ENCODE measurements around the gene SPOCK1. TPM values are rescaled to one million over a fixed set of nuclear protein-coding genes. Genes with fewer than 3 reads are reported as not detected.

SPOCK1 gene
- total and polyA plus RNA-seq, 4 donors: 0.07 to 0.18 (median 0.17) TPM; not detected in 1

- Histone ChIP-seq H3K4me1 (ENCODE audit: control insufficient read depth in 4 of 4, insufficient read depth in 4 of 4, low read length in 3 of 4) (no peaks in the 10 kb centered on the region), H3K4me3 (ENCODE audit: low read depth in 1 of 3, low read length in 3 of 3) (no peak overlapping the region), H3K27me3 (ENCODE audit: control insufficient read depth in 4 of 4, insufficient read depth in 4 of 4, low read length in 3 of 4) (peaks cover 0 to 4% (median 0%) of the 10 kb centered on the region in 4 donors), H3K9me3 (ENCODE audit: control insufficient read depth in 4 of 4, low read length in 3 of 4) (no peaks in the 10 kb centered on the region), H3K27ac (ENCODE audit: low read depth in 1 of 2, low read length in 2 of 2) (no peak overlapping the region), H3K9ac (ENCODE audit: low read depth in 1 of 2, low read length in 2 of 2) (no peak overlapping the region), H3K36me3 (ENCODE audit: control insufficient read depth in 4 of 4, insufficient read depth in 3 of 4, low read depth in 1 of 4, low read length in 3 of 4) (no peaks in the 10 kb centered on the region)
- no peak for DNase-seq (ENCODE audit: low spot score)
- TF ChIP-seq, protein P1, sequence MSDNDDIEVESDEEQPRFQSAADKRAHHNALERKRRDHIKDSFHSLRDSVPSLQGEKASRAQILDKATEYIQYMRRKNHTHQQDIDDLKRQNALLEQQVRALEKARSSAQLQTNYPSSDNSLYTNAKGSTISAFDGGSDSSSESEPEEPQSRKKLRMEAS (IDR thresholded peaks at IDR 0.05): no peak
- TF ChIP-seq HNF4G (IDR thresholded peaks at IDR 0.05): no peak
- no peak for TF ChIP-seq CTCF (IDR thresholded peaks at IDR 0.05; ENCODE audit: low read depth, low read length, missing input control)
- TF ChIP-seq SP1 (IDR thresholded peaks at IDR 0.05): no peak
- TF ChIP-seq JUND (IDR thresholded peaks at IDR 0.05): no peak
- TF ChIP-seq FOXA1 (IDR thresholded peaks at IDR 0.05): no peak
- TF ChIP-seq RAD21 (IDR thresholded peaks at IDR 0.05): no peak
- TF ChIP-seq TAF1 (conservative IDR thresholded peaks at IDR 0.05): no peak
- TF ChIP-seq FOXA2 (IDR thresholded peaks at IDR 0.05): no peak
- no peak for TF ChIP-seq HNF4A (conservative IDR thresholded peaks at IDR 0.05)
- no peak for TF ChIP-seq YY1 (IDR thresholded peaks at IDR 0.05)
- WGBS: 55% methylated on average over 3 of the region's 3 CpGs
Observed at GRCh38 chr5:137264041-137264440, 235.1 kb downstream of the SPOCK1 start.

- Histone ChIP-seq H3K36me3 (ENCODE audit: control insufficient read depth in 4 of 4, insufficient read depth in 3 of 4, low read depth in 1 of 4, low read length in 3 of 4) (no peaks in the 10 kb centered on the region), H3K9me3 (ENCODE audit: control insufficient read depth in 4 of 4, low read length in 3 of 4) (no peaks in the 10 kb centered on the region), H3K4me1 (ENCODE audit: control insufficient read depth in 4 of 4, insufficient read depth in 4 of 4, low read length in 3 of 4) (no peaks in the 10 kb centered on the region), H3K4me3 (ENCODE audit: low read depth in 1 of 3, low read length in 3 of 3) (no peak overlapping the region), H3K27me3 (ENCODE audit: control insufficient read depth in 4 of 4, insufficient read depth in 4 of 4, low read length in 3 of 4) (peaks cover 0 to 4% (median 0%) of the 10 kb centered on the region in 4 donors), H3K9ac (ENCODE audit: low read depth in 1 of 2, low read length in 2 of 2) (no peak overlapping the region), H3K27ac (ENCODE audit: low read depth in 1 of 2, low read length in 2 of 2) (no peak overlapping the region)
- no peak for TF ChIP-seq GABPA (IDR thresholded peaks at IDR 0.05 in 1 of 2, conservative IDR thresholded peaks at IDR 0.05 in 1 of 2)
- no peak for TF ChIP-seq FOXA1 (IDR thresholded peaks at IDR 0.05)
- TF ChIP-seq, protein P2, sequence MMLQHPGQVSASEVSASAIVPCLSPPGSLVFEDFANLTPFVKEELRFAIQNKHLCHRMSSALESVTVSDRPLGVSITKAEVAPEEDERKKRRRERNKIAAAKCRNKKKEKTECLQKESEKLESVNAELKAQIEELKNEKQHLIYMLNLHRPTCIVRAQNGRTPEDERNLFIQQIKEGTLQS (IDR thresholded peaks at IDR 0.05): no peak
- no peak for TF ChIP-seq RAD21 (IDR thresholded peaks at IDR 0.05)
- no peak for TF ChIP-seq EGR1 (IDR thresholded peaks at IDR 0.05; ENCODE audit: low read depth in 2 of 2)
- no peak for TF ChIP-seq FOXA2 (IDR thresholded peaks at IDR 0.05)
- TF ChIP-seq, protein P1 (IDR thresholded peaks at IDR 0.05): no peak
- TF ChIP-seq JUND (IDR thresholded peaks at IDR 0.05): no peak
- no peak for TF ChIP-seq NR2F2 (IDR thresholded peaks at IDR 0.05)
- 32% methylated on average over 5 of the region's 5 CpGs for WGBS
- no peak for DNase-seq (ENCODE audit: low spot score)
Observed at GRCh38 chr5:137263371-137264005, 235.6 kb downstream of the SPOCK1 start.

- H3K9me3 ChIP-seq (ENCODE audit: control insufficient read depth in 4 of 4, low read length in 3 of 4): no peaks in the 10 kb centered on the region
- no peak overlapping the region for H3K4me3 ChIP-seq (ENCODE audit: low read depth in 1 of 3, low read length in 3 of 3)
- no peaks in the 10 kb centered on the region for H3K4me1 ChIP-seq (ENCODE audit: control insufficient read depth in 4 of 4, insufficient read depth in 4 of 4, low read length in 3 of 4)
- no peak overlapping the region for H3K9ac ChIP-seq (ENCODE audit: low read depth in 1 of 2, low read length in 2 of 2)
- DNase-seq (ENCODE audit: low spot score): no peak
- H3K27ac ChIP-seq (ENCODE audit: low read depth in 1 of 2, low read length in 2 of 2): no peak overlapping the region
- H3K36me3 ChIP-seq (ENCODE audit: control insufficient read depth in 4 of 4, insufficient read depth in 3 of 4, low read depth in 1 of 4, low read length in 3 of 4): no peaks in the 10 kb centered on the region
- peaks cover 0 to 4% (median 0%) of the 10 kb centered on the region in 4 donors for H3K27me3 ChIP-seq (ENCODE audit: control insufficient read depth in 4 of 4, insufficient read depth in 4 of 4, low read length in 3 of 4)
- no peak for TF ChIP-seq FOXA1 (IDR thresholded peaks at IDR 0.05)
- no peak for TF ChIP-seq FOXA2 (IDR thresholded peaks at IDR 0.05)
- TF ChIP-seq, protein P3, sequence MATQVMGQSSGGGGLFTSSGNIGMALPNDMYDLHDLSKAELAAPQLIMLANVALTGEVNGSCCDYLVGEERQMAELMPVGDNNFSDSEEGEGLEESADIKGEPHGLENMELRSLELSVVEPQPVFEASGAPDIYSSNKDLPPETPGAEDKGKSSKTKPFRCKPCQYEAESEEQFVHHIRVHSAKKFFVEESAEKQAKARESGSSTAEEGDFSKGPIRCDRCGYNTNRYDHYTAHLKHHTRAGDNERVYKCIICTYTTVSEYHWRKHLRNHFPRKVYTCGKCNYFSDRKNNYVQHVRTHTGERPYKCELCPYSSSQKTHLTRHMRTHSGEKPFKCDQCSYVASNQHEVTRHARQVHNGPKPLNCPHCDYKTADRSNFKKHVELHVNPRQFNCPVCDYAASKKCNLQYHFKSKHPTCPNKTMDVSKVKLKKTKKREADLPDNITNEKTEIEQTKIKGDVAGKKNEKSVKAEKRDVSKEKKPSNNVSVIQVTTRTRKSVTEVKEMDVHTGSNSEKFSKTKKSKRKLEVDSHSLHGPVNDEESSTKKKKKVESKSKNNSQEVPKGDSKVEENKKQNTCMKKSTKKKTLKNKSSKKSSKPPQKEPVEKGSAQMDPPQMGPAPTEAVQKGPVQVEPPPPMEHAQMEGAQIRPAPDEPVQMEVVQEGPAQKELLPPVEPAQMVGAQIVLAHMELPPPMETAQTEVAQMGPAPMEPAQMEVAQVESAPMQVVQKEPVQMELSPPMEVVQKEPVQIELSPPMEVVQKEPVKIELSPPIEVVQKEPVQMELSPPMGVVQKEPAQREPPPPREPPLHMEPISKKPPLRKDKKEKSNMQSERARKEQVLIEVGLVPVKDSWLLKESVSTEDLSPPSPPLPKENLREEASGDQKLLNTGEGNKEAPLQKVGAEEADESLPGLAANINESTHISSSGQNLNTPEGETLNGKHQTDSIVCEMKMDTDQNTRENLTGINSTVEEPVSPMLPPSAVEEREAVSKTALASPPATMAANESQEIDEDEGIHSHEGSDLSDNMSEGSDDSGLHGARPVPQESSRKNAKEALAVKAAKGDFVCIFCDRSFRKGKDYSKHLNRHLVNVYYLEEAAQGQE (IDR thresholded peaks at IDR 0.05): no peak
- TF ChIP-seq HNF4A (conservative IDR thresholded peaks at IDR 0.05): no peak
- TF ChIP-seq TAF1 (conservative IDR thresholded peaks at IDR 0.05): no peak
- no peak for TF ChIP-seq RXRA (IDR thresholded peaks at IDR 0.05)
- TF ChIP-seq NR2F2 (IDR thresholded peaks at IDR 0.05): no peak
- no peak for TF ChIP-seq SP1 (IDR thresholded peaks at IDR 0.05)
- TF ChIP-seq GABPA (IDR thresholded peaks at IDR 0.05 in 1 of 2, conservative IDR thresholded peaks at IDR 0.05 in 1 of 2): no peak
- TF ChIP-seq HNF4G (IDR thresholded peaks at IDR 0.05): no peak
- TF ChIP-seq, protein P1 (IDR thresholded peaks at IDR 0.05): no peak
- TF ChIP-seq YY1 (IDR thresholded peaks at IDR 0.05): no peak
- no peak for TF ChIP-seq CTCF (IDR thresholded peaks at IDR 0.05; ENCODE audit: low read depth, low read length, missing input control)
Observed at GRCh38 chr5:137262818-137263217, 236.3 kb downstream of the SPOCK1 start.
